Mesenchymal stem cell (in vitro differentiated cells and primary cell): ENCODE data around the gene PLA2G2F.

Experiments
- DNase-seq: peaks from one replicate; pipeline ENCODE4 v3.0.0-alpha.2; 2013
- H2AFZ ChIP-seq: one replicate; pipeline ENCODE4 v1.6.1; 2013; ENCODE audit warnings: low read depth, mild to moderate bottlenecking, control low read depth, inconsistent platforms, low read length, moderate library complexity
- H2AK5ac ChIP-seq: 2 replicates; pipeline ENCODE4 v1.6.1; 2013; ENCODE audit warnings: low read length, moderate library complexity, mild to moderate bottlenecking, inconsistent platforms; ENCODE audit not compliant: severe bottlenecking
- H2BK120ac ChIP-seq: one replicate; pipeline ENCODE4 v1.6.1; 2013; ENCODE audit warnings: low read depth, mild to moderate bottlenecking, inconsistent platforms, low read length, moderate library complexity
- H2BK12ac ChIP-seq, 2 experiments: one replicate each; pipeline ENCODE4 v1.6.1; 2013; ENCODE audit warnings: inconsistent platforms in 2 of 2, low read length in 2 of 2, mild to moderate bottlenecking in 2 of 2, moderate library complexity in 2 of 2, control low read depth in 1 of 2
- H2BK15ac ChIP-seq: one replicate; pipeline ENCODE4 v1.6.1; 2013; ENCODE audit warnings: mild to moderate bottlenecking, low read depth, inconsistent platforms; ENCODE audit not compliant: poor library complexity, severe bottlenecking
- H2BK5ac ChIP-seq: 2 replicates; pipeline ENCODE4 v1.6.1; 2013; ENCODE audit warnings: low read depth, mild to moderate bottlenecking, low read length, control low read depth, inconsistent platforms; ENCODE audit not compliant: poor library complexity, severe bottlenecking
- H3K14ac ChIP-seq, 2 experiments: one replicate each; pipeline ENCODE4 v1.6.1; 2013; ENCODE audit warnings: inconsistent platforms in 2 of 2, low read length in 2 of 2, control low read depth in 1 of 2, mild to moderate bottlenecking in 1 of 2, moderate library complexity in 1 of 2
- H3K18ac ChIP-seq, 2 experiments: one replicate each; pipeline ENCODE4 v1.6.1; 2013; ENCODE audit warnings: inconsistent platforms in 2 of 2, low read length in 2 of 2, control low read depth in 1 of 2, low read depth in 1 of 2, mild to moderate bottlenecking in 1 of 2
- H3K23ac ChIP-seq, 2 experiments: one replicate each; pipeline ENCODE4 v1.6.1; 2013; ENCODE audit warnings: inconsistent platforms in 2 of 2, low read length in 2 of 2, mild to moderate bottlenecking in 2 of 2, moderate library complexity in 2 of 2, control low read depth in 1 of 2
- H3K27ac ChIP-seq: 2 replicates; pipeline ENCODE4 v1.5.1; 2013; ENCODE audit warnings: mild to moderate bottlenecking, moderate library complexity, low read length, control low read depth, inconsistent platforms; ENCODE audit not compliant: poor library complexity, severe bottlenecking
- H3K27me3 ChIP-seq, 2 experiments: 2 replicates each; pipeline versions ENCODE4 v1.6.1 to v1.7.0; 2013; ENCODE audit warnings: low read length in 2 of 2, mild to moderate bottlenecking in 2 of 2, moderate library complexity in 2 of 2, control low read depth in 1 of 2, inconsistent platforms in 1 of 2; ENCODE audit not compliant: control insufficient read depth in 1 of 2, insufficient read depth in 1 of 2
- H3K36me3 ChIP-seq, 2 experiments: 2 replicates each; pipeline versions ENCODE4 v1.6.1 to v1.7.0; 2013; ENCODE audit warnings: low read length in 2 of 2, control low read depth in 1 of 2, inconsistent platforms in 1 of 2, low read depth in 1 of 2, mild to moderate bottlenecking in 1 of 2; ENCODE audit not compliant: insufficient read depth in 2 of 2, control insufficient read depth in 1 of 2
- H3K4ac ChIP-seq, 2 experiments: one replicate each; pipeline ENCODE4 v1.6.1; 2013; ENCODE audit warnings: inconsistent platforms in 2 of 2, low read length in 2 of 2, mild to moderate bottlenecking in 2 of 2, moderate library complexity in 2 of 2, control low read depth in 1 of 2, low read depth in 1 of 2
- H3K4me1 ChIP-seq: 2 replicates; pipeline ENCODE4 v1.6.1; 2013; ENCODE audit warnings: low read depth, low read length, control low read depth; ENCODE audit not compliant: control insufficient read depth, insufficient read depth
- H3K4me2 ChIP-seq: 2 replicates; pipeline ENCODE4 v1.6.1; 2013; ENCODE audit warnings: low read length, mild to moderate bottlenecking, inconsistent platforms; ENCODE audit not compliant: poor library complexity, severe bottlenecking
- H3K4me3 ChIP-seq, 2 experiments: 2 replicates each; pipeline versions ENCODE4 v1.5.1 to v1.7.0; 2013; ENCODE audit warnings: low read length in 2 of 2, mild to moderate bottlenecking in 2 of 2, control low read depth in 1 of 2, low read depth in 1 of 2; ENCODE audit not compliant: insufficient read depth in 1 of 2
- H3K79me1 ChIP-seq: replicated peaks from 2 replicates; pipeline ENCODE4 v1.6.1; 2013; ENCODE audit warnings: mild to moderate bottlenecking, control low read depth, low read length, inconsistent platforms; ENCODE audit not compliant: poor library complexity, severe bottlenecking
- H3K9ac ChIP-seq: 2 replicates; pipeline ENCODE4 v1.7.0; 2013; ENCODE audit warnings: mild to moderate bottlenecking, low read length, moderate library complexity
- H3K9me3 ChIP-seq: 2 replicates; pipeline ENCODE4 v1.7.0; 2013; ENCODE audit warnings: mild to moderate bottlenecking, low read length; ENCODE audit not compliant: control insufficient read depth
- H4K8ac ChIP-seq: one replicate; pipeline ENCODE4 v1.6.1; 2013; ENCODE audit warnings: inconsistent platforms, mild to moderate bottlenecking, low read length, moderate library complexity
- H4K91ac ChIP-seq: one replicate; pipeline ENCODE4 v1.6.1; 2013; ENCODE audit warnings: mild to moderate bottlenecking, low read length, inconsistent platforms
- WGBS: methylation state at CpG from one replicate; pipeline ENCODE4 v1.1.7; 2013; ENCODE audit warnings: mixed read lengths; 5-methylcytosine and 5-hydroxymethylcytosine counted together

PLA2G2F gene

GRCh38 chr1:20183616-20184271, 44.6 kb downstream of the PLA2G2F start:
- no peak overlapping the region for H3K4me3 ChIP-seq
- H3K9me3 ChIP-seq = peaks cover 3% of the 10 kb centered on the region
- H3K27ac ChIP-seq = no peak overlapping the region
- no peak overlapping the region for H2AK5ac ChIP-seq
- H3K4ac ChIP-seq = no peak overlapping the region
- H3K9ac ChIP-seq = no peak overlapping the region
- H3K79me1 ChIP-seq = no peaks in the 10 kb centered on the region
- H2BK5ac ChIP-seq = no peak overlapping the region
- H2BK12ac ChIP-seq = no peak overlapping the region
- WGBS = 73% methylated on average over 6 of the region's 13 CpGs
- H3K14ac ChIP-seq = no peak overlapping the region
- H3K18ac ChIP-seq = no peak overlapping the region
- H3K4me2 ChIP-seq = no peak overlapping the region
- H3K23ac ChIP-seq = no peak overlapping the region
- no peak for DNase-seq
- H3K27me3 ChIP-seq = peaks cover 56 to 94% of the 10 kb centered on the region in 2 experiments
- peak overlapping the region; percentile 53 for H4K91ac ChIP-seq
- H4K8ac ChIP-seq = no peak overlapping the region
- H3K4me1 ChIP-seq = peaks cover 4% of the 10 kb centered on the region
- no peak overlapping the region for H2BK120ac ChIP-seq
- no peaks in the 10 kb centered on the region for H3K36me3 ChIP-seq
- no peak overlapping the region for H2BK15ac ChIP-seq
- H2AFZ ChIP-seq = no peak overlapping the region

DNA sequence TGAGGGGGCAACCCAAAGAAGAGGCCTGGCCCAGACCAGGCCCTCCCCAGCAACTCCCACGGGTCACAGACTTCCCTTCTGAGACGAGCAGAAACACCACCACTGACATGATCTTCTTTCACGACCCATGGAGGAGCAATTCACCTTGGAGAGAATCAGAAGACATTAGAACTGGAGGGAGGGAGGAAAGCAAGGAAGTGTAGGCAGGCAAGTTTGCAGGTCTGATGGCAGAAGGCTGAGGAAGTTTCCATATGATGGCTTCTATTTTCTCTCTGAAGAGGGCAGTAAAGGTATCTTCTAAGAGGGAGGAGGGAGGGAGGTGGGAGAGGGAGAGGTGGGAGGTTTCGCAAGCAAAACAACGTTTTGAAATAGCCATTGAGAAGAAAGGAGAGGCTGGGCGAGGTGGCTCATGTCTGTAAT, 45.4 kb downstream of the PLA2G2F start:
- Histone ChIP-seq H3K9ac (no peak overlapping the region), H4K8ac (peak overlapping the region; percentile 3), H3K23ac (no peak overlapping the region), H3K4ac (no peak overlapping the region), H2BK5ac (no peak overlapping the region), H2BK120ac (no peak overlapping the region), H3K79me1 (no peaks in the 10 kb centered on the region), H3K27me3 (peaks cover 63 to 94% of the 10 kb centered on the region in 2 experiments), H2AK5ac (no peak overlapping the region), H3K14ac (no peak overlapping the region), H3K9me3 (peaks cover 3% of the 10 kb centered on the region), H3K4me2 (no peak overlapping the region), H3K4me1 (peaks cover 4% of the 10 kb centered on the region), H4K91ac (no peak overlapping the region), H3K36me3 (no peaks in the 10 kb centered on the region), H2BK12ac (no peak overlapping the region), H3K4me3 (no peak overlapping the region), H2BK15ac (no peak overlapping the region), H2AFZ (no peak overlapping the region), H3K27ac (no peak overlapping the region), H3K18ac (no peak overlapping the region)
- WGBS = 68% methylated on average over 4 of the region's 6 CpGs
- no peak for DNase-seq

DNA sequence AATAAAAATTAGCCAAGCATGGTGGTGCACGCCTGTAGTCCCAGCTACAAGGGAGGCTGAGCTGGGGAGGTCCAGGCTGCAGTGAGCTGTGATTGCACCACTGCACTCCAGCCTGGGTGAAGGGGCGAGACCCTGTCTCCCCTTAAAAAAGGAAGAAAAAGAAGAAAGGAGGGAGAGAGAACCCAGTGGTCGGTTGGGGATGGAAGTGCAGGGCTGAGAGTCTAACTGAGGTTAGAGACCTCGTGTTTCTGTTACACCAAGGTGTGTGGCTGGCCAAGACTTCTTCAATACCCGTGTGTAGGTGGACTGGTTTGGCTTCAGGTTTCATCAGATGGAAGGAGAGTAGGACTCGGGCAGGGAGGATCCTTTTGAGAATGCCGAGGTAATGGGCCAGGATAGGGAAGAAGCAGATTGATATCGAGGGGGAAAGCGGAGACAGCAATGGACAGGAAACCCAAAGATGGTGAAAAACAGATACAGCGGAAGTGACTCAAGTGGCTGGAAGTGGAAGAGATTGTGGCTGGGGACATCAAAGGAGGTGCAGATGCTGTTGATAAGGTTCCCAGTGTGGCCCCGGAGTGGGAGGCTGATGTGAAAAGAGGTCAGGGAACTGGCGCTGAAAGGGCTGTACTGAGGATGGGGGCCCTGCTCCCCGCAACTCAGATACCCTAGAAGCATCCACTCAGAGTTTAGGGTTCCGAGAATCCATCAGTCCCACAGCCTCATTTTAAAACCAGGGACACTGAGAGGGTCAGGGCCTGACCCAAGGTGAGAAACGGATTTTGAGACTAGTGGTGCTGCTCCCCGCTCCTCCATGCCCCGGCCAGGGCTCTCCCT, 46.1 kb downstream of the PLA2G2F start:
- peak; percentile 16 for DNase-seq
- no peak overlapping the region for H3K4me2 ChIP-seq
- H2BK120ac ChIP-seq = no peak overlapping the region
- H3K9ac ChIP-seq = peak overlapping the region; percentile 24
- no peaks in the 10 kb centered on the region for H3K9me3 ChIP-seq
- peaks cover 4% of the 10 kb centered on the region for H3K4me1 ChIP-seq
- H3K27ac ChIP-seq = no peak overlapping the region
- H2BK5ac ChIP-seq = no peak overlapping the region
- no peak overlapping the region for H2BK15ac ChIP-seq
- H4K91ac ChIP-seq = no peak overlapping the region
- H2AK5ac ChIP-seq = no peak overlapping the region
- no peak overlapping the region for H2AFZ ChIP-seq
- WGBS = 44% methylated on average over 14 of the region's 17 CpGs
- H3K27me3 ChIP-seq = peaks cover 68 to 94% of the 10 kb centered on the region in 2 experiments
- peak overlapping the region; percentile 4 for H4K8ac ChIP-seq
- no peak overlapping the region for H3K4ac ChIP-seq
- H3K23ac ChIP-seq = no peak overlapping the region
- H3K79me1 ChIP-seq = no peaks in the 10 kb centered on the region
- no peak overlapping the region for H3K4me3 ChIP-seq
- H3K14ac ChIP-seq = no peak overlapping the region
- H3K36me3 ChIP-seq = no peaks in the 10 kb centered on the region
- no peak overlapping the region for H2BK12ac ChIP-seq
- H3K18ac ChIP-seq = no peak overlapping the region
